A673 (cell line): Measurements from ENCODE around the gene OR1A1. TPM values are rescaled to one million over a fixed set of nuclear protein-coding genes. Genes with fewer than 3 reads are reported as not detected.

ENCODE experiments used
- BruUV-seq: library from RNA; stranded (reverse); fragments of 400-500 nt; replicated peaks from 2 replicates; lab custom pipeline; 2021; lab: Mats Ljungman, UMichigan
- CTCF ChIA-PET: fragments of 300-600 bp; sonication (Branson Sonifier 250); formaldehyde crosslinking; loops from one replicate; lab custom pipeline; 2022; ENCODE audit warnings: antibody characterized with exemption; lab: Charles Lee
- POLR2A ChIA-PET: fragments of 300-600 bp; sonication (Branson Sonifier 250); formaldehyde crosslinking; loops from one replicate; lab custom pipeline; 2022; ENCODE audit warnings: antibody characterized with exemption; ENCODE audit not compliant: low non-redundant PET; lab: Charles Lee
- DNase-seq: peaks from one replicate; pipeline ENCODE4 v3.0.0-alpha.2; 2015; ENCODE audit warnings: low spot score
- H3K27ac ChIP-seq: fragments of 200-600 bp; sonication (generic); 2 replicates; pipeline ENCODE4 v1.5.1; 2016; ENCODE audit warnings: mixed run types, low read depth, mild to moderate bottlenecking, mixed read lengths, antibody characterized with exemption, low read length; ENCODE audit not compliant: poor library complexity, severe bottlenecking
- H3K27me3 ChIP-seq: fragments of 200-600 bp; sonication (generic); replicated peaks from 2 replicates; pipeline ENCODE4 v1.6.1; 2017; ENCODE audit warnings: mixed run types, low read depth, mild to moderate bottlenecking, mixed read lengths, antibody characterized with exemption, low read length; ENCODE audit not compliant: insufficient read depth, poor library complexity
- H3K36me3 ChIP-seq: fragments of 200-600 bp; sonication (generic); 2 replicates; pipeline ENCODE4 v1.6.1; 2016; ENCODE audit warnings: mixed run types, mild to moderate bottlenecking, mixed read lengths, antibody characterized with exemption, low read length; ENCODE audit not compliant: insufficient read depth, poor library complexity, severe bottlenecking
- H3K4me1 ChIP-seq: fragments of 200-600 bp; sonication (generic); 2 replicates; pipeline ENCODE4 v1.6.1; 2017; ENCODE audit warnings: mixed run types, mild to moderate bottlenecking, mixed read lengths, antibody characterized with exemption, low read length; ENCODE audit not compliant: insufficient read depth, poor library complexity, severe bottlenecking
- H3K4me3 ChIP-seq: fragments of 200-600 bp; sonication (generic); 2 replicates; pipeline ENCODE4 v1.5.1; 2016; ENCODE audit warnings: low read depth, mixed run types, mild to moderate bottlenecking, mixed read lengths, low read length; ENCODE audit not compliant: poor library complexity, severe bottlenecking
- H3K9me3 ChIP-seq: fragments of 200-600 bp; sonication (generic); 2 replicates; pipeline ENCODE4 v1.6.1; 2016; ENCODE audit warnings: mixed run types, low read depth, mild to moderate bottlenecking, mixed read lengths, antibody characterized with exemption, low read length; ENCODE audit not compliant: poor library complexity, severe bottlenecking
- EZH2 ChIP-seq: fragments of 200-600 bp; sonication (generic); IDR thresholded peaks from 2 replicates; pipeline ENCODE4 v1.6.1; 2017; ENCODE audit warnings: borderline replicate concordance, low read depth, mild to moderate bottlenecking, mixed read lengths, antibody characterized with exemption, low read length; ENCODE audit not compliant: poor library complexity, severe bottlenecking
- intact Hi-C: fragments of 100-400 bp; cut with micrococcal nuclease; formaldehyde crosslinking; loops from one replicate; pipeline ENCODE4 v1.10.0; 2022; ENCODE audit not compliant: unreplicated experiment
- total RNA-seq: library from RNA; stranded (reverse); gene quantifications from 2 replicates; pipeline ENCODE4 v1.2.3, GENCODE V29; 2021
- TF ChIP-seq, protein P1 (sequence below): fragments of 300-800, 200-600 bp; sonication (generic); conservative IDR thresholded peaks from 2 replicates; pipeline ENCODE4 v1.5.1; 2017; ENCODE audit warnings: low read depth, mild to moderate bottlenecking, antibody characterized with exemption, low read length, moderate library complexity, mixed read lengths

Gene OR1A1
- total RNA-seq, 1 experiment from 2014 or later: not detected

- H3K9me3 ChIP-seq: no peaks in the 10 kb centered on the region
- H3K36me3 ChIP-seq: no peaks in the 10 kb centered on the region
- POLR2A ChIA-PET: no interaction called here
- no peak for DNase-seq
- no peak for TF ChIP-seq EZH2
- TF ChIP-seq, protein P1, sequence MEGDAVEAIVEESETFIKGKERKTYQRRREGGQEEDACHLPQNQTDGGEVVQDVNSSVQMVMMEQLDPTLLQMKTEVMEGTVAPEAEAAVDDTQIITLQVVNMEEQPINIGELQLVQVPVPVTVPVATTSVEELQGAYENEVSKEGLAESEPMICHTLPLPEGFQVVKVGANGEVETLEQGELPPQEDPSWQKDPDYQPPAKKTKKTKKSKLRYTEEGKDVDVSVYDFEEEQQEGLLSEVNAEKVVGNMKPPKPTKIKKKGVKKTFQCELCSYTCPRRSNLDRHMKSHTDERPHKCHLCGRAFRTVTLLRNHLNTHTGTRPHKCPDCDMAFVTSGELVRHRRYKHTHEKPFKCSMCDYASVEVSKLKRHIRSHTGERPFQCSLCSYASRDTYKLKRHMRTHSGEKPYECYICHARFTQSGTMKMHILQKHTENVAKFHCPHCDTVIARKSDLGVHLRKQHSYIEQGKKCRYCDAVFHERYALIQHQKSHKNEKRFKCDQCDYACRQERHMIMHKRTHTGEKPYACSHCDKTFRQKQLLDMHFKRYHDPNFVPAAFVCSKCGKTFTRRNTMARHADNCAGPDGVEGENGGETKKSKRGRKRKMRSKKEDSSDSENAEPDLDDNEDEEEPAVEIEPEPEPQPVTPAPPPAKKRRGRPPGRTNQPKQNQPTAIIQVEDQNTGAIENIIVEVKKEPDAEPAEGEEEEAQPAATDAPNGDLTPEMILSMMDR: no peak
- BruUV-seq: no TSS peak
- H3K27ac ChIP-seq: no peak overlapping the region
- no peaks in the 10 kb centered on the region for H3K4me1 ChIP-seq
- H3K4me3 ChIP-seq: no peak overlapping the region
- intact Hi-C loops: no loop called here
- peaks cover 45% of the 10 kb centered on the region for H3K27me3 ChIP-seq
- CTCF ChIA-PET: no interaction called here
These were observed 52.7 kb downstream of the OR1A1 start for GRCh38 chr17:3260163-3260562.

- BruUV-seq: no TSS peak
- DNase-seq: no peak
- Histone ChIP-seq H3K4me3 (no peak overlapping the region), H3K36me3 (no peaks in the 10 kb centered on the region), H3K4me1 (no peaks in the 10 kb centered on the region), H3K27ac (no peak overlapping the region), H3K9me3 (no peaks in the 10 kb centered on the region), H3K27me3 (peaks cover 45% of the 10 kb centered on the region)
- POLR2A ChIA-PET: no interaction called here
- CTCF ChIA-PET: no interaction called here
- no peak for TF ChIP-seq EZH2
- TF ChIP-seq, protein P1: no peak
- intact Hi-C loops: no loop called here
These were observed 53.1 kb downstream of the OR1A1 start for GRCh38 chr17:3260600-3260999.

Other genes with a start within 250 kb of the OR1A1 start
- gene OR1D5, start 144.1 kb upstream of the OR1A1 start, total RNA-seq: not detected in 2 replicates
- gene OR1D2, start 103.2 kb upstream of the OR1A1 start, total RNA-seq: not detected in 2 replicates
- gene OR1G1, start 80.1 kb upstream of the OR1A1 start, total RNA-seq: not detected in 2 replicates
- gene OR1A2, start 10.1 kb upstream of the OR1A1 start, total RNA-seq: not detected in 2 replicates
- not detected in 2 replicates for gene OR3A1, start 90.7 kb downstream of the OR1A1 start, total RNA-seq
- not detected in 2 replicates for gene OR3A2, start 178.6 kb downstream of the OR1A1 start, total RNA-seq
- gene OR1E1, start 190.7 kb downstream of the OR1A1 start, total RNA-seq: not detected in 2 replicates
- not detected in 2 replicates for gene OR3A3, start 203.7 kb downstream of the OR1A1 start, total RNA-seq
- not detected in 2 replicates for gene OR1E2, start 226.2 kb downstream of the OR1A1 start, total RNA-seq